Muscle of back (tissue), 11 donors: ENCODE measurements around the gene ADAP1. TPM values are rescaled to one million over a fixed set of nuclear protein-coding genes. Genes with fewer than 3 reads are reported as not detected.
"Not testable (repeated sequence)": the region's sequence is repeated elsewhere in the genome, so short reads cannot be mapped to it uniquely, and the experiment has no call there.

Experiments used
- DNase-seq, 3 donors: peaks; one replicate each; pipeline versions ENCODE4 v3.0.0 to v3.0.0-alpha.2; 2013
- polyA plus RNA-seq, 10 donors: library from polyadenylated mRNA; unstranded; fragments of 120-200 nt; gene quantifications; one replicate each; pipeline ENCODE4 v1.2.1, GENCODE V29; 2013; ENCODE audit not compliant: insufficient read length in 10 of 10

ADAP1 gene
- polyA plus RNA-seq, 10 donors, result 1.4 to 4.3 (median 2.3) TPM

GRCh38 chr7:883055-884021, 71.1 kb downstream of the ADAP1 start:
- DNase-seq, result no peak

- DNase-seq, result no peak
Observed at GRCh38 chr7:882336-883035, 72.0 kb downstream of the ADAP1 start.

GRCh38 chr7:881441-882234, 72.8 kb downstream of the ADAP1 start:
- DNase-seq, result no peak

- DNase-seq, result peak in 1 of 3 donors; percentile 40
Observed at GRCh38 chr7:880450-880849, 74.0 kb downstream of the ADAP1 start.

- DNase-seq, result no peak
Observed at GRCh38 chr7:879706-880105, 74.8 kb downstream of the ADAP1 start.

GRCh38 chr7:879093-879492, 75.4 kb downstream of the ADAP1 start:
- no peak for DNase-seq

GRCh38 chr7:877312-878232, 76.9 kb downstream of the ADAP1 start:
- no peak for DNase-seq

- no peak for DNase-seq
Observed at GRCh38 chr7:876972-877311, 77.5 kb downstream of the ADAP1 start.

GRCh38 chr7:876077-876971, 78.2 kb downstream of the ADAP1 start, which contains the start of gene GET4:
Gene GET4 (plus strand): TSS chr7:876554. CDS start chr7:876646, 92 bp downstream.
- peak; percentile 96 to 99 (median 97) for DNase-seq

- DNase-seq, result peak in 1 of 3 donors; percentile 30
Observed at GRCh38 chr7:875476-876076, 78.9 kb downstream of the ADAP1 start.

GRCh38 chr7:875051-875450, 79.4 kb downstream of the ADAP1 start:
- DNase-seq, result no peak

GRCh38 chr7:874031-874749, 80.3 kb downstream of the ADAP1 start:
- no peak for DNase-seq

- peak; percentile 69 to 88 (median 85) for DNase-seq
Observed at GRCh38 chr7:873367-874002, 81.0 kb downstream of the ADAP1 start.

GRCh38 chr7:872685-873084, 81.8 kb downstream of the ADAP1 start:
- not testable (repeated sequence) for DNase-seq

- peak in 1 of 3 donors; percentile 20 for DNase-seq
Observed at GRCh38 chr7:871900-872537, 82.5 kb downstream of the ADAP1 start.

GRCh38 chr7:869348-869747, 85.1 kb downstream of the ADAP1 start:
- no peak for DNase-seq

- DNase-seq, result no peak
Observed at GRCh38 chr7:868189-868486, 86.3 kb downstream of the ADAP1 start.
